ENCODE results near the gene SV2C.

Gene SV2C

GRCh38 chr5:76162335-76162734 is 79.2 kb downstream of the SV2C start (continued):
- TF ChIP-seq OSR1 (CRISPR knock-in tag; IDR thresholded peaks at IDR 0.05) (no peak), CREB5 (CRISPR knock-in tag; IDR thresholded peaks at IDR 0.05; ENCODE audit: low read depth) (no peak), RARB (CRISPR knock-in tag; IDR thresholded peaks at IDR 0.05) (no peak), CSDC2 (CRISPR knock-in tag; IDR thresholded peaks at IDR 0.05) (no peak), POU6F1 (CRISPR knock-in tag; IDR thresholded peaks at IDR 0.05; ENCODE audit: borderline replicate concordance, low read depth) (no peak), ZFP3 (CRISPR knock-in tag; IDR thresholded peaks at IDR 0.05) (no peak)

GRCh38 chr5:76163111-76163628 is 80.0 kb downstream of the SV2C start:
- ATAC-seq = no peak
- TF ChIP-seq PATZ1 (CRISPR knock-in tag; IDR thresholded peaks at IDR 0.05; ENCODE audit: borderline replicate concordance) (no peak), ISL1 (CRISPR knock-in tag; IDR thresholded peaks at IDR 0.05) (peak; percentile 24; the same call in 1 of the 2 replicates)

GRCh38 chr5:76165029-76165428 is 81.8 kb downstream of the SV2C start:
- TF ChIP-seq POU6F1 (CRISPR knock-in tag; IDR thresholded peaks at IDR 0.05; ENCODE audit: borderline replicate concordance, low read depth) = no peak

GRCh38 chr5:76165711-76166374 is 82.7 kb downstream of the SV2C start:
- ATAC-seq = no peak
- TF ChIP-seq ZNF8 (CRISPR knock-in tag; IDR thresholded peaks at IDR 0.05) = no peak
- no peak for TF ChIP-seq POU6F1 (CRISPR knock-in tag; IDR thresholded peaks at IDR 0.05; ENCODE audit: borderline replicate concordance, low read depth)
- TF ChIP-seq RARB (CRISPR knock-in tag; IDR thresholded peaks at IDR 0.05) = no peak
- TF ChIP-seq GLIS3 (CRISPR knock-in tag; IDR thresholded peaks at IDR 0.05) = no peak
- no peak for TF ChIP-seq CSDC2 (CRISPR knock-in tag; IDR thresholded peaks at IDR 0.05)
- TF ChIP-seq CSRNP3 (CRISPR knock-in tag; IDR thresholded peaks at IDR 0.05) = no peak
- no peak for TF ChIP-seq ZFP3 (CRISPR knock-in tag; IDR thresholded peaks at IDR 0.05)
- TF ChIP-seq OSR1 (CRISPR knock-in tag; IDR thresholded peaks at IDR 0.05) = no peak
- no peak for TF ChIP-seq ZFP30 (CRISPR knock-in tag; IDR thresholded peaks at IDR 0.05)
- no peak for TF ChIP-seq CREB5 (CRISPR knock-in tag; IDR thresholded peaks at IDR 0.05; ENCODE audit: low read depth)
- no peak for TF ChIP-seq ZC3H10 (CRISPR knock-in tag; IDR thresholded peaks at IDR 0.05)
- no peak for TF ChIP-seq BACH2 (CRISPR knock-in tag; IDR thresholded peaks at IDR 0.05; ENCODE audit: borderline replicate concordance)
- TF ChIP-seq TCF4 (CRISPR knock-in tag; IDR thresholded peaks at IDR 0.05; ENCODE audit: borderline replicate concordance) = no peak
- no peak for TF ChIP-seq ISL1 (CRISPR knock-in tag; IDR thresholded peaks at IDR 0.05)
- no peak for TF ChIP-seq PATZ1 (CRISPR knock-in tag; IDR thresholded peaks at IDR 0.05; ENCODE audit: borderline replicate concordance)

More at GRCh38 chr5:76165029-76165428, 81.8 kb downstream of the SV2C start:
- no peak for ATAC-seq

Measured in SK-N-SH treated with all-trans-retinoic acid at 6 μM for 48 hours (cell line).